Measurements from ENCODE around the gene ANXA5. TPM values are rescaled to one million over a fixed set of nuclear protein-coding genes. Genes with fewer than 3 reads are reported as not detected.

ANXA5 gene
- total and polyA plus RNA-seq, 12 donors: 209 to 654 (median 401) TPM

GRCh38 chr4:121712783-121713182 is 16.0 kb upstream of the ANXA5 start:
- no peak for TF ChIP-seq POLR2A (IDR thresholded peaks at IDR 0.05)
- no peak for TF ChIP-seq CTCF (IDR thresholded peaks at IDR 0.05)
- intact Hi-C loops (cut with DNase I): no loop called here
- no peaks in the 10 kb centered on the region for H3K36me3 ChIP-seq (replicated peaks in 1 of 2)
- no peak overlapping the region for H3K27ac ChIP-seq
- H3K4me1 ChIP-seq (replicated peaks in 1 of 2): peaks cover 11 to 14% of the 10 kb centered on the region in 2 donors
- no peaks in the 10 kb centered on the region for H3K27me3 ChIP-seq
- H3K9me3 ChIP-seq (replicated peaks in 1 of 3): no peaks in the 10 kb centered on the region
- DNase-seq: no peak
- no peak overlapping the region for H3K4me3 ChIP-seq
- 89 to 97% (median 91%) methylated on average over 4 of the region's 4 CpGs for WGBS, 4 donors

GRCh38 chr4:121712001-121712651 is 15.3 kb upstream of the ANXA5 start:
- Histone ChIP-seq H3K4me3 (peak overlapping the region in 1 of 4 donors; percentile 41), H3K4me1 (replicated peaks in 1 of 2) (peaks cover 11 to 14% of the 10 kb centered on the region in 2 donors), H3K36me3 (replicated peaks in 1 of 2) (no peaks in the 10 kb centered on the region), H3K9me3 (replicated peaks in 1 of 3) (no peaks in the 10 kb centered on the region), H3K27ac (peak overlapping the region; percentile 38 to 84 (median 74)), H3K27me3 (no peaks in the 10 kb centered on the region)
- intact Hi-C loops (cut with DNase I): no loop called here
- WGBS, 4 donors: 50 to 58% (median 56%) methylated on average over 7 of the region's 7 CpGs
- no peak for DNase-seq
- TF ChIP-seq POLR2A (IDR thresholded peaks at IDR 0.05): no peak
- no peak for TF ChIP-seq CTCF (IDR thresholded peaks at IDR 0.05)

- intact Hi-C loops (cut with DNase I): no loop called here
- no peaks in the 10 kb centered on the region for H3K36me3 ChIP-seq (replicated peaks in 1 of 2)
- TF ChIP-seq POLR2A (IDR thresholded peaks at IDR 0.05) (peak; percentile 42 to 90), CTCF (IDR thresholded peaks at IDR 0.05) (no peak)
- H3K4me1 ChIP-seq (replicated peaks in 1 of 2): peaks cover 11 to 14% of the 10 kb centered on the region in 2 donors
- H3K27me3 ChIP-seq: no peaks in the 10 kb centered on the region
- peak overlapping the region; percentile 38 to 84 (median 74) for H3K27ac ChIP-seq
- 1 to 6% (median 2%) methylated on average over 18 of the region's 18 CpGs for WGBS, 4 donors
- DNase-seq: peak; percentile 84 to 97 (median 95)
- H3K9me3 ChIP-seq (replicated peaks in 1 of 3): no peaks in the 10 kb centered on the region
- peak overlapping the region in 1 of 4 donors; percentile 41 for H3K4me3 ChIP-seq
Observed at GRCh38 chr4:121711263-121712000, 14.7 kb upstream of the ANXA5 start.

GRCh38 chr4:121709766-121710405 is 13.1 kb upstream of the ANXA5 start:
- TF ChIP-seq CTCF (IDR thresholded peaks at IDR 0.05) (no peak), POLR2A (IDR thresholded peaks at IDR 0.05) (no peak)
- Histone ChIP-seq H3K4me3 (no peak overlapping the region), H3K27me3 (no peaks in the 10 kb centered on the region), H3K9me3 (replicated peaks in 1 of 3) (no peaks in the 10 kb centered on the region), H3K27ac (no peak overlapping the region), H3K36me3 (replicated peaks in 1 of 2) (no peaks in the 10 kb centered on the region), H3K4me1 (replicated peaks in 1 of 2) (peaks cover 11 to 14% of the 10 kb centered on the region in 2 donors)
- WGBS, 4 donors: 90 to 98% (median 96%) methylated on average over 3 of the region's 3 CpGs
- intact Hi-C loops (cut with DNase I): no loop called here
- DNase-seq: no peak
